Neural progenitor cell (in vitro differentiated cells): ENCODE measurements around the gene DVL2.

Experiments used
- CTCF ChIP-seq: fragments of 200-600 bp; sonication (generic); IDR thresholded peaks from 2 replicates; pipeline ENCODE4 v1.5.1; 2017; ENCODE audit warnings: antibody characterized with exemption, mild to moderate bottlenecking
- EZH2 ChIP-seq: fragments of 200-600 bp; sonication (generic); IDR thresholded peaks from 2 replicates; pipeline ENCODE4 v1.6.1; 2017; ENCODE audit warnings: antibody characterized with exemption, mild to moderate bottlenecking, moderate library complexity
- EZH2phosphoT487 ChIP-seq: fragments of 200-600 bp; sonication (generic); IDR thresholded peaks from 2 replicates; pipeline ENCODE4 v1.6.1; 2017; ENCODE audit warnings: antibody characterized with exemption

DNA sequence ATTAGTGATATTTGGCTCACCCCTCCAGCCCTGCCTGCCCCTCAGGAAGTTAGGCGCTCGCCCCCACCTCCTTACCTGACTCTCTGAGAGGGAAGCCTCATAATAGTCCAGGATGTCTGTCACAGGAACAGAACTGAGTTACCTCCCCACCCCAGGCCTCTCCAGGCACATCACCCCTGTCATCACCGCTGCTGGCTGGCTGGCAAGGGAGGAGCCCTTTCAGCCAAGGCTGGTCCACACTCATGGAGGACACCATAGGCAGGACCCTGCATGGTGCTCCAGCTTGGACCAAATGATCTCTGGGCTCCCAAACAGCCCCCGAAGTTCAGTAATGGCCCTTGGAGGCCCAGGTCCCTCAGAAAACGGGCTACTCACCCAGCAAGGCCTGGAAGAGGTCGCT is 16.2 kb downstream of the DVL2 start:
- no peak for TF ChIP-seq CTCF
- TF ChIP-seq EZH2, result no peak
- no peak for TF ChIP-seq EZH2phosphoT487
